Stimulated activated CD4-positive, alpha-beta T cell treated with anti-CD3 and anti-CD28 coated beads, Interleukin-15, amount 100 ng/mL, for 1 hour (primary cell): ENCODE data around the gene ZNF775.
A peak's percentile ranks its signal among the peaks of the same experiment; 100 is the strongest.

ENCODE experiments used
- DNase-seq, 2 donors: peaks; one replicate each; pipeline ENCODE4 v3.0.0-alpha.2; 2020; ENCODE audit warnings: low read depth in 1 of 2, low spot score in 1 of 2

ZNF775 gene

GRCh38 chr7:150345012-150345411 lies 34.1 kb upstream of the ZNF775 start:
- DNase-seq, result no peak

GRCh38 chr7:150346922-150347321 lies 32.2 kb upstream of the ZNF775 start:
- no peak for DNase-seq

- DNase-seq, result no peak
Measured at GRCh38 chr7:150351587-150352194, 27.4 kb upstream of the ZNF775 start.

GRCh38 chr7:150355666-150356059 lies 23.5 kb upstream of the ZNF775 start:
- DNase-seq, result no peak

DNA sequence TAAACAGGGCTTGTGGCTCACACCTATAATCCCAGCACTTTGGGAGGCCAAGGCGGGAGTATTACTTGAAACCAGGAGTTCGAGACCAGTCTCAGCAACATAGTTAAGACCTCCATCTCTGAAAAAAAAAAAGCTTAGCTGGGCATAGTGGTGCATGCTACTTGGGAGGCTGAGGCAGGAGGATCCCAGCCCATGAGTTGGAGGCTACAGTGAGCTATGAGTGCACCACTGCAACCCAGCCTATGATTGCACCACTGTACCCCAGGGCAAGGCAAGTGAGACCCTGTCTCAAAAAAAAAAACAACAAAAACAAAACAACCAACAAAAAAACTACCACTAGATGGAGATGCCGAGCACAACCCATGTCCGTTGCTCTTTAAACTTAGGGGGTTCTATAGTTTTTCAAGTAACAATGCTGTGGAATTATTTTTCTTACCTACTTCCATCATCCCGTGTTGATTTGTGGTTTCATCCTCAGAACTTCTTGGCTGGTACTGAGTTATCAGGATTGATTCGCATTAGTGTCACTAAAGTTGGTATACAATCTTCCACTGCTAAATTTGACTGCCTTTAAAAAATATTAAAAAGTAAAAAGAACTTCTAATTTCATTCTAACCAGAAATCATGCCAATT lies 22.7 kb upstream of the ZNF775 start:
- DNase-seq, result no peak

GRCh38 chr7:150357270-150357669 lies 21.9 kb upstream of the ZNF775 start:
- peak; percentile 19 to 44 for DNase-seq

DNA sequence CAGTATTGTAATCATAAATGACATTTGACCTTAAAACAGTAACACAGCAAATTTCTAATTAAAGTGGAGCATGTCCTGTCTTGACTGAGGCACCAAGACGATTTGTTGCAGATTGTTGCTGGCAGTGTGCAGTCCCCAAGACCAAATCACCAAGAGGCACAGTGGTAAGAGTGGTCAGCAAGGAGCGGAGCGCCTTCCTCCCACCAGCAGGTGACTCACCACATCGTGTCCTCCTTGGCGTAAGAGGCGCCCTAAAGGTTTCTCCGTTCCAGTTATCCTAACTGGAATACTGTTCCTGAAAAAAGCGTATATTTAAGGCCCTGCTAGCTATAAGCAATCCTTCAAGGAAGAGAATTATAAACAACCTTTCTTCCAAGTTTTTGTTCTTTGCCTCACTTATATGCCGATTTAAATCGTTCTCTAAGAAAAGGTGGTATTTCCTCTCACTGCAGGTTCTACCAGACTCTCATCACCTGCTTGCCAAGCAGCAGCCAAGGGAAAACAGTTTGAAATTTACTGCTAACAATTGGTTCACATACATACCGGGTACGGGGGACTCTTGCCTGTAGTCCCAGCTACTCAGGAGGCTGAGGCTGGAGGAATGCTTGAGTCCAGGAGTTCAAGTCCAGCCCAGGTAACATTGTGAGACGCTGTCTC lies 21.2 kb upstream of the ZNF775 start:
- no peak for DNase-seq

- DNase-seq, result no peak
Measured at GRCh38 chr7:150358433-150358832, 20.7 kb upstream of the ZNF775 start.

DNA sequence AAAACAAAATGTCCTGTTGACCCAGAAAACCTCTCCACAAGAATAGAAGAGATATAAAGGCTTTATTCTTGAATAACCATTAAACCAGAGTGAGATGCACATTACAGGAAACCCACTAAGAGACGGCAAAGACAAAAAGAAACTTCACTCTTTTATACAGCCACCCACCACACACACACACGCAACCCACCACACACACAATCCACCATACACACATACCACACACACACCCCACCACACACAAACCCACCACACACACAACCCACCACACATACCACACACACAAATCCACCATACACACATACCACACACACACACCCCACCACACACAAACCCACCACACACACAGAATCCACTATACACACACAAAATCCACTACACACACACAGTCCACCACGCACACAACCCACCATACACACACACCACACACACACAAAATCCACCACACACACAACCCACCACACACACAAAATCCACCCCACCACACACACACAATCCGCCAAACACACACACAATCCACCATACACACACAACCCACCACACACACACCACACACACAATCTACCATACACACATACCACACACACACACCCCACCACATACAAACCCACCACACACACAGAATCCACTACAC lies 20.0 kb upstream of the ZNF775 start:
- no peak for DNase-seq

GRCh38 chr7:150359622-150360362 lies 19.3 kb upstream of the ZNF775 start:
- DNase-seq, result no peak

DNA sequence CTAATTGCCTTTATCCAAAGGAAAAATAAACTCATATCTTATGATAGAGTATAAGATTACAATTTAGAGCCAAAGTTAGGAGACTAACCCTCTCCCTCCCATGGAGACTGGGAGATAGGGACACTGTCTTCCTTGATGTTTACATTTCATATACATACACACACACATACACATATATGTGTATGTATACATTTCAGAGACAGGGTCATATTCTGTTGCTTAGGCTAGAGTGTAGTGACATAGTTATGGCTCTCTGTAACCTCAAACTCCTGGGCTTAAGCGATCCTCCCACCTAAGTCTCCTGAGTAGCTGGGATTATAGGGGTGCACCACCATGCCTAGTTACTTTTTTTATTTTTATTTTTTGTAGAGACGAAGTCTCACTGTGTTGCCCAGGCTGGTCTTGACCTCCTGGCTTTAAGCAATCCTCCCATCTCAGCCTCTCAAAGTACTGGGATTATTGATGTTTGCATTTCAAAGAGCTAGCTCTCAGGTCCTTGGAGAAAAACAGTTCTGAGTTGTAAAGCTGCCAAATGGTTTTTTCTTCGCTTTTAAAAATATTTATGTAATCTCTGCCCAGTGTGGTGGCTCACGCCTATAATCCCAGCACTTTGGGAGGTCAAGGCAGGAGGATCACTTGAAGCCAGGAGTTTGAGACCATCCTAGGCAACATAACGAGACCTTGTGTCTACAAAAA lies 18.6 kb upstream of the ZNF775 start:
- DNase-seq, result no peak

DNA sequence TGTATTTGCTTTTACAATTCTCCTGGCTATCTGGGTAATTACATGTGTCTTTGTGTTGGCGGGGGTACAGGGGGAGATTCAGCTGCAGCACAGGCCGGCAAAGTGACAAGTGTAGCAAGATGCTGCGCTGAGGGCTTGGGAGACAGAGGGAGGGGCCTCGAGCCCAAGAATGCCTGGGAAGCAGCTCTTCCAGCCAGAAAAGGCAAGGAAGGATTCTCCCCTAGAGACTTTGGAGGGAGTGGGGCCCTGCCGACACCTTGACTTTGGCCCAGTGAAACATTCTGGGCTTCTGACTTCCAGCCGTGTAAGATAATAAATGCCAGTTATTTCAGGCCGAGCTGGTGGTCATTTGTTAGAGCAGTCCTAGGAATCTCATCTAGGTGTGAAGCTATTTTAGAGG lies 17.7 kb upstream of the ZNF775 start:
- DNase-seq, result no peak

GRCh38 chr7:150361807-150362621 lies 17.1 kb upstream of the ZNF775 start:
- DNase-seq, result no peak

DNA sequence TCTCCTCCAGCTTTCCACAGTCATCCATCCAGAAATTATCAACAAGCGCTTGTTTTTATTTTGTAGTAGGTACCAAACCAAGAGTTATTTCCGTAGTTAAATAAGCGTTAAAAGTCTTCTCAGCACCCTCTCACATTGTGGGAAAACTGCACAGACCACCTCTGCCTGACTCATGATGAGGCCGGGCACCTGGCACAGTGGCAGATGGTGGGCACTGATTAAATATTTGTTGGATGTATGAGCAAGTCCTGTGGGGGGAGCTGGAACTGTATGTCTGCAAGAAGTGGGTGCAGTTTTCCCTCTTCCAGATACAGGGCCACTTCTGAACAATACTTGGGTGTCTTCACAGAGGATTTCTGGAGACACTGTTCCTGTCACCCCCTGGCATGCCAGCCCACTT lies 15.8 kb upstream of the ZNF775 start:
- no peak for DNase-seq

DNA sequence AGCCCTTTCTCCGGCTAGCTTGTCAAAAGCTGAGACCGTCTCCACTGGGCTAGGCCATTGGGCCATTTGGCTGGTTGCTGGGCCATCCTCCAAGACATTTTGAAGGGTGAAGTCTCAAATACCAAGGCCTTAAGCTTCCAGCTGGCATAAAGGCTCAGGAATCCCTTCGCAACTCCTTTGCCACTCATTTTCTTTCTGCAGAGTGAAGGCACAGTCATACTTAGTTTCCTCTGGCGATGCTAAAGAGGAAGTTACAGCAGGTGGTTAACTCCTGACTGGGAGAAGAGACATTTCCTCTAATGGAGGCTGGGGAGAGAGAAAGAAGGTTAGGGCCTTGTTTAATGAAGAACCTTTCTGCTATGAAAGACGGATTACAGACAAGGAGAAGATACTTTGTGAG lies 15.3 kb upstream of the ZNF775 start:
- DNase-seq, result no peak

- no peak for DNase-seq
Measured at GRCh38 chr7:150365194-150365593, 13.9 kb upstream of the ZNF775 start.

GRCh38 chr7:150365673-150366398 lies 13.3 kb upstream of the ZNF775 start:
- DNase-seq, result no peak

GRCh38 chr7:150367677-150368095 lies 11.4 kb upstream of the ZNF775 start:
- DNase-seq, result no peak

DNA sequence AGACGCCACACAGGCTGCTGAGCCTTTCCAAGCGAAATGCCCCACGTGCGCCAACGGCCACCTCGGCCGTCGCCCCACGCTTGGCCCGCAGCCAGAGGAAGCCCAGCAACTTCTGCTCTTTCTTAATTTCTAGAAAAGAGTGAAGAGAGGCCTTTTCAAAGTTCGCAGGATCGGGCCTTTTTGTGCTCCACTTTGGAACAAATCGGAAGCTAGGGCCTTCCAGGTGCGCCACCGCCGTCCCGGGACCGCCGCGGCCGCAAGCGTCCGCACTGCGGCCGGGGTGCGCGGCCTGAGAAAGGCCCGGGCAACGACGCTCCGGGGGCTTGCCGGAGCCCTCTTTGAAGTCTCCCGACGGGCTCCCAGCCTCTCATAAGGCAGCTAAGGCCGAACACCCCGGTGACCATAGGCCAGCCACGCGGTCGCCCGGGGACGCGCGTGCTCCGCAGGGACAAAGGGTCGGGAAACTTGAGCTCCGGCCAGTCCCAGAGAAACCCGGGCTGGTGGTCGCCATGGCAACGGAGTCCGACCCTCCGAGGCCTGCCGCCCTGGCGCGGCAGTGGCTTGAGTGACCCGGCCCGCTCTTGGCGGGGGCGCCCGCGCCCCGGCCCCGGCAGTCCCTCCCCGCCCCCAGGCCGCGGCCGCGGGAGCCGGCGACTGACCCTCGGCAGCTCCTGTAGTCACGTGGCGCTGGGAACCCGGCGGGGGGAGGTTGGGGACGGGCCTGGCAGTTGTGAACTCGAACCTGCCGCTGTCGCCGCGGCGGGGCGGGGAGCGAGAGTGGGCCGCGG lies 10.8 kb upstream of the ZNF775 start, which contains the start of gene REPIN1:
Gene REPIN1, plus strand, starts transcription at position 727 of the 788 bp plus-strand sequence. CDS start 890 bp downstream, outside the sequence.
- peak; percentile 55 to 68 for DNase-seq
